HepG2 (cell line): ENCODE measurements around the gene DLL3. TPM values are rescaled to one million over a fixed set of nuclear protein-coding genes. Genes with fewer than 3 reads are reported as not detected.

Experiments used
- ATAC-seq: fragments of 200-7000 bp; cut with Tn5 transposase; 3 replicates; pipeline ENCODE4 v1.9.1; 2020; ENCODE audit warnings: mild to moderate bottlenecking, moderate library complexity
- BruUV-seq: library from RNA; stranded (reverse); fragments of 400-500 nt; replicated peaks from 2 replicates; lab custom pipeline; 2021; lab: Mats Ljungman, UMichigan
- CTCF ChIA-PET: fragments of 300-600 bp; formaldehyde crosslinking; extraction: SDS; loops from one replicate; lab custom pipeline; 2021; ENCODE audit warnings: low total read pairs, inconsistent platforms, low intra/inter-chr PET ratio; lab: Yijun Ruan, JAX
- POLR2A ChIA-PET: fragments of 350-600 bp; sonication (Branson Sonifier 250); formaldehyde crosslinking; loops from one replicate; lab custom pipeline; 2020; ENCODE audit warnings: antibody characterized with exemption, inconsistent platforms; lab: Yijun Ruan, JAX
- DNase-seq: peaks from one replicate; pipeline ENCODE4 v3.0.0-alpha.2; 2015; ENCODE audit warnings: low spot score
- FAIRE-seq: peaks from 3 replicates; lab custom pipeline; 2011; peaks lifted over from hg19 to GRCh38; lab: Jason Lieb, UNC
- H2AFZ ChIP-seq: one replicate; pipeline ENCODE4 v1.6.1; 2011; ENCODE audit warnings: low read length, inconsistent platforms
- H3K27ac ChIP-seq: fragments of 300-600 bp; 3 replicates; pipeline ENCODE4 v1.8.0; 2011; ENCODE audit warnings: mixed run types, mild to moderate bottlenecking, mixed read lengths, low read length, inconsistent platforms; ENCODE audit not compliant: insufficient read depth; ENCODE audit errors: extremely low read length
- H3K27me3 ChIP-seq, 2 experiments: fragments of 200-600 bp in 1 of 2; 2 replicates in 1 of 2; 3 replicates in 1 of 2; pipeline versions ENCODE4 v1.6.0 to v1.8.0; 2011; ENCODE audit warnings: low read length in 2 of 2, mild to moderate bottlenecking in 2 of 2, moderate library complexity in 2 of 2, inconsistent platforms in 1 of 2; ENCODE audit not compliant: insufficient read depth in 2 of 2, control insufficient read depth in 1 of 2
- H3K36me3 ChIP-seq, 2 experiments: fragments of 200-600 bp in 1 of 2; replicated peaks in 1 of 2; 2 replicates in 1 of 2; 3 replicates in 1 of 2; pipeline versions ENCODE4 v1.5.1 to v1.8.0; 2011; ENCODE audit warnings: low read length in 2 of 2, inconsistent platforms in 1 of 2; ENCODE audit not compliant: insufficient read depth in 2 of 2, control insufficient read depth in 1 of 2
- H3K4me1 ChIP-seq: 2 replicates; pipeline ENCODE4 v1.5.1; 2012; ENCODE audit warnings: low read length, inconsistent platforms; ENCODE audit not compliant: insufficient read depth
- H3K4me2 ChIP-seq: 2 replicates; pipeline ENCODE4 v1.6.0; 2011; ENCODE audit warnings: low read depth, low read length, inconsistent platforms
- H3K4me3 ChIP-seq, 3 experiments: fragments of 200-600 bp in 1 of 3; sonication (generic), shearing (Covaris generic) in 1 of 3; replicated peaks in 1 of 3; 2 replicates each; pipeline ENCODE4 v1.5.1; 2011 to 2016; ENCODE audit warnings: low read length in 3 of 3, inconsistent platforms in 2 of 3, low read depth in 2 of 3, mild to moderate bottlenecking in 2 of 3, control low read depth in 1 of 3, mixed read lengths in 1 of 3; ENCODE audit not compliant: insufficient read depth in 1 of 3
- H3K79me2 ChIP-seq: one replicate; pipeline ENCODE4 v1.6.1; 2011; ENCODE audit warnings: low read length, inconsistent platforms; ENCODE audit not compliant: insufficient read depth
- H3K9ac ChIP-seq: 2 replicates; pipeline ENCODE4 v1.6.0; 2011; ENCODE audit warnings: mild to moderate bottlenecking, low read depth, low read length, inconsistent platforms; ENCODE audit not compliant: insufficient read depth
- H3K9me3 ChIP-seq: 2 replicates; pipeline ENCODE4 v1.5.1; 2012; ENCODE audit warnings: mild to moderate bottlenecking, low read length
- H4K20me1 ChIP-seq: 2 replicates; pipeline ENCODE4 v1.6.0; 2011; ENCODE audit warnings: inconsistent platforms, mild to moderate bottlenecking, low read length, moderate library complexity; ENCODE audit not compliant: insufficient read depth
- EP300 ChIP-seq, 3 experiments: sonication (generic) in 1 of 3; formaldehyde crosslinking in 1 of 3; IDR thresholded peaks; 2 replicates each; pipeline versions ENCODE4 v1.5.1 to v1.6.1; 2011 to 2020; ENCODE audit warnings: low read depth in 2 of 3, low read length in 2 of 3, borderline replicate concordance in 1 of 3, improper control_type of control experiment in 1 of 3, mild to moderate bottlenecking in 1 of 3, missing genetic modification reagents in 1 of 3, moderate library complexity in 1 of 3
- ERF ChIP-seq: IDR thresholded peaks from 2 replicates; pipeline ENCODE4 v1.6.1; 2018; ENCODE audit warnings: missing biosample characterization, missing genetic modification reagents
- MAF1 ChIP-seq: sonication (generic); formaldehyde crosslinking; IDR thresholded peaks from 2 replicates; pipeline ENCODE4 v1.5.0; 2020; ENCODE audit warnings: missing genetic modification reagents, borderline replicate concordance
- NCOA1 ChIP-seq: sonication (generic); formaldehyde crosslinking; IDR thresholded peaks from 2 replicates; pipeline ENCODE4 v1.9.0; 2021; ENCODE audit warnings: missing genetic modification reagents
- NFIB ChIP-seq: sonication (generic); formaldehyde crosslinking; IDR thresholded peaks from 2 replicates; pipeline ENCODE4 v1.9.0; 2021; ENCODE audit warnings: missing genetic modification reagents, mild to moderate bottlenecking, borderline replicate concordance
- POLR2G ChIP-seq: fragments of 200-400 bp; formaldehyde crosslinking; IDR thresholded peaks from 2 replicates; pipeline ENCODE4 v1.6.1; 2018; ENCODE audit warnings: mild to moderate bottlenecking, low read depth, low read length, moderate library complexity
- RBM39 ChIP-seq: fragments of 200-400 bp; formaldehyde crosslinking; IDR thresholded peaks from one replicate; pipeline ENCODE4 v1.6.1; 2018; ENCODE audit warnings: antibody characterized with exemption, mild to moderate bottlenecking, low read depth, low read length; ENCODE audit not compliant: poor library complexity, severe bottlenecking
- YEATS4 ChIP-seq: sonication (generic); formaldehyde crosslinking; IDR thresholded peaks from 2 replicates; pipeline ENCODE4 v1.4.0; 2020; ENCODE audit warnings: missing genetic modification reagents, borderline replicate concordance
- ZBED4 ChIP-seq: sonication (generic); formaldehyde crosslinking; IDR thresholded peaks from 2 replicates; pipeline ENCODE4 v1.4.0; 2020; ENCODE audit warnings: missing genetic modification reagents, borderline replicate concordance
- ZFP90 ChIP-seq: sonication (generic); formaldehyde crosslinking; IDR thresholded peaks from 2 replicates; pipeline ENCODE4 v1.8.0; 2022; ENCODE audit warnings: missing genetic modification reagents, mild to moderate bottlenecking, inconsistent platforms, borderline replicate concordance
- ZNF101 ChIP-seq: sonication (generic); formaldehyde crosslinking; IDR thresholded peaks from 2 replicates; pipeline ENCODE4 v1.4.0; 2020; ENCODE audit warnings: mild to moderate bottlenecking, low read depth, missing genetic modification reagents, borderline replicate concordance
- ZNF501 ChIP-seq: sonication (generic); formaldehyde crosslinking; IDR thresholded peaks from 2 replicates; pipeline ENCODE4 v1.5.1; 2020; ENCODE audit warnings: mild to moderate bottlenecking, moderate library complexity, missing genetic modification reagents
- ZNF557 ChIP-seq: sonication (generic); formaldehyde crosslinking; IDR thresholded peaks from 2 replicates; pipeline ENCODE4 v1.4.0; 2020; ENCODE audit warnings: missing genetic modification reagents
- ZNF629 ChIP-seq: sonication (generic); formaldehyde crosslinking; conservative IDR thresholded peaks from 2 replicates; pipeline ENCODE4 v1.5.0; 2020; ENCODE audit warnings: missing genetic modification reagents
- WGBS: methylation state at CpG from one replicate; pipeline ENCODE4 v1.1.6; 2017; ENCODE audit warnings: low lambda C conversion rate; 5-methylcytosine and 5-hydroxymethylcytosine counted together
- in situ Hi-C: cut with HindIII; loops from 2 replicates; pipeline ENCODE4 v1.10.0; 2017; ENCODE audit warnings: low pct_unique_long_range_greater_than_20kb; ENCODE audit not compliant: extremely low pct_ligation_motif_present
- intact Hi-C: fragments of 100-400 bp; cut with micrococcal nuclease; formaldehyde crosslinking; loops from one replicate; pipeline ENCODE4 v1.10.0; 2022; ENCODE audit not compliant: unreplicated experiment
- polyA plus RNA-seq, 8 experiments: library from polyadenylated mRNA; depleted of rRNA in 3 of 8; stranded (reverse) in 7 of 8; unstranded in 1 of 8; fragments of >200 nt; fragmentation: Illumina TruSeq in 4 of 8; extraction: Trizol in 4 of 8; gene quantifications; 2 replicates each; pipeline versions ENCODE4 v1.2.1 to v1.2.3, GENCODE V29; 2011 to 2016; ENCODE audit warnings: low read depth in 4 of 8, missing spikeins in 1 of 8, mixed read lengths in 1 of 8; ENCODE audit not compliant: insufficient read depth in 1 of 8
- total RNA-seq, 5 experiments: library from RNA; depleted of rRNA; stranded (reverse); fragments of >200 nt; fragmentation: Illumina TruSeq; extraction: Trizol; gene quantifications; 2 replicates each; pipeline ENCODE4 v1.2.3, GENCODE V29; 2016; ENCODE audit warnings: low read depth in 1 of 5
- TF ChIP-seq, protein P1 (sequence below): IDR thresholded peaks from 2 replicates; pipeline ENCODE4 v1.6.1; 2016; ENCODE audit warnings: missing biosample characterization, missing genetic modification reagents, low read depth

DLL3 gene
- total and polyA plus RNA-seq, 2 of the 13 experiments (the other 11 are each of a cell fraction or from before 2014, with no cell fraction given): 0.35 to 0.55 TPM

DNA sequence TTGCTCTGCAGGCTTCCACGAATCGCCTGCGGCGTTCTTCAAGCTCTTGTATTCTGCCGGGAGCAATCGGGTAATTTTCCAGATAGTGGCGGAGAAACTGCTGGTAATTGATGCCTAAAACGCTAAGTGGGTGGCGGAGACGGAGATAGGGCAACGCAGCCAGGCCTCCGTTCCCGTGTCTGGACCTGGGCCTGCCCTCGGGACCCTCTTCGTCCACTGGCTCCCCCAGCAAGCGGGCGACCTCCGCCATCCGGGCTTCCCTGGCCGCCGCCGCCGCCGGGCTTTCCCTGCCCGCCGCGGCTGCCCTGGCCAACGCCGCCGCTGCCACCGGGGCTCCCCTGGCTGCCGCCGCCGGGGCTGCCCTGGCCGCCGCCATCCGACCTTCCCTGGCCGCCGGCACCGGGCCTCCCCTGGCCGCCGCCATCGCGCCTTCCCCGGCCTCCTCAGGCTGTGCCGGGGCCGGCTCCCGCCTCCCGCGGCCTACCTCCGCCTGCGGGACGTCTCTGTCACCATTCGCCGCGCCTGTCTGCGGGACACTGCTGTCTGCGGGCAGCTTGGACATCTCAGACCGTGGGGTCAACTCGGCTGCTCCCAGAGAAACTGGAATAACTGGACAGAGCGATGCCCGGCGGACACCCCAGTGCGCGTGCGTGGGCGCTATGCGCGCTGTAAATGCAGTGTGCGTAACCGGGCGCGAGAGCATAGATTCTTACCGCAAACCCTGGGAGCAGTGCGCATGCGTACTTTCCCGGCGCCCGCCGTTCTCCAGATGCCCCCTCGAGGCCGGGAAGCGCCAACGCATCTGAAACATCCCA is 41.0 kb downstream of the DLL3 start, which contains the start of gene EID2 (continued):
- TF ChIP-seq EP300 (IDR thresholded peaks at IDR 0.05; ENCODE audit: low read depth in 2 of 2, low read length in 2 of 2): no peak
- no peak for TF ChIP-seq EP300 (CRISPR knock-in tag; IDR thresholded peaks at IDR 0.05; ENCODE audit: borderline replicate concordance)
- peak; percentile 50; the same call in 1 of the 2 replicates for TF ChIP-seq ZNF501 (CRISPR knock-in tag)
- peak; percentile 57; the same call in 1 of the 2 replicates for TF ChIP-seq ERF (CRISPR knock-in tag)
- TF ChIP-seq, protein P1, sequence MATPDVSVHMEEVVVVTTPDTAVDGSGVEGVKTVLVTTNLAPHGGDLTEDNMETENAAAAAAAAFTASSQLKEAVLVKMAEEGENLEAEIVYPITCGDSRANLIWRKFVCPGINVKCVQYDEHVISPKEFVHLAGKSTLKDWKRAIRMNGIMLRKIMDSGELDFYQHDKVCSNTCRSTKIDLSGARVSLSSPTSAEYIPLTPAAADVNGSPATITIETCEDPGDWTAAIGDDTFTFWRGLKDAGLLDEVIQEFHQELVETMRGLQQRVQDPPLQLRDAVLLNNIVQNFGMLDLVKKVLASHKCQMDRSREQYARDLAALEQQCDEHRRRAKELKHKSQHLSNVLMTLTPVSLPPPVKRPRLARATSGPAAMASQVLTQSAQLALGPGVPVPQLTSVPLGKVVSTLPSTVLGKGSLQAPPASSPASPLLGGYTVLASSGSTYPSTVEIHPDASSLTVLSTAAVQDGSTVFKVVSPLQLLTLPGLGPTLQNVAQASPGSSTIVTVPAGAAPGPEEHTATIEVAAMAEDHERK (CRISPR knock-in tag): 0 out of 2 replicates have a peak, but pooled peaks have one; percentile 12
- peak; percentile 87 for TF ChIP-seq POLR2G

- H3K36me3 ChIP-seq: no peaks in the 10 kb centered on the region
- peak; percentile 14; the same call in 1 of the 3 replicates for ATAC-seq
- H3K4me1 ChIP-seq: peaks cover 34% of the 10 kb centered on the region
- no peaks in the 10 kb centered on the region for H3K9me3 ChIP-seq
- no peak for FAIRE-seq
- BruUV-seq: no TSS peak
- peaks cover 15% of the 10 kb centered on the region for H3K79me2 ChIP-seq
- ChIA-PET CTCF (interaction anchor here (0.6 kb wide), 1 partner anchor 42 kb away, joined by 3 read pairs; no protein-coding TSS in a partner anchor), POLR2A (no interaction called here)
- H3K9ac ChIP-seq: no peak overlapping the region
- H3K27ac ChIP-seq: no peak overlapping the region
- peak overlapping the region in 1 of 3 experiments; percentile 96; a peak in 2 of 6 replicates for H3K4me3 ChIP-seq
- 5% methylated on average over 10 of the region's 10 CpGs for WGBS
- peak overlapping the region; percentile 58 for H2AFZ ChIP-seq
- peaks cover 0 to 5% of the 10 kb centered on the region in 2 experiments; a peak in 2 of 5 replicates for H3K27me3 ChIP-seq
- H4K20me1 ChIP-seq: no peaks in the 10 kb centered on the region
- in situ Hi-C loops (no loop called here), intact Hi-C loops (no loop called here)
- DNase-seq: no peak
- peak overlapping the region; percentile 86 for H3K4me2 ChIP-seq
- TF ChIP-seq MAF1 (CRISPR knock-in tag) (0 out of 2 replicates have a peak, but pooled peaks have one; percentile 20), ZNF557 (peak; percentile 2; the same call in 1 of the 2 replicates), RBM39 (peak; percentile 11), NCOA1 (no peak), ZBED4 (CRISPR knock-in tag) (no peak), YEATS4 (0 out of 2 replicates have a peak, but pooled peaks have one; percentile 3), ZFP90 (CRISPR knock-in tag) (0 out of 2 replicates have a peak, but pooled peaks have one; percentile 23), ZNF629 (CRISPR knock-in tag) (0 out of 2 replicates have a peak, but pooled peaks have one; percentile 2), ZNF101 (CRISPR knock-in tag) (no peak), NFIB (CRISPR knock-in tag) (no peak)
Observed at GRCh38 chr19:39540333-39540673, 41.6 kb downstream of the DLL3 start.
